Stimulated activated CD4-positive, alpha-beta T cell treated with anti-CD3 and anti-CD28 coated beads, Interleukin-4, amount 100 ng/mL, for 4 hours (primary cell): ENCODE results near the gene UNC5C.
"Not testable (repeated sequence)": the region's sequence is repeated elsewhere in the genome, so short reads cannot be mapped to it uniquely, and the experiment has no call there.

Source experiments
- DNase-seq, 2 experiments: peaks; one replicate each; pipeline ENCODE4 v3.0.0-alpha.2; 2020

UNC5C gene

GRCh38 chr4:95204267-95204844 lies 344.4 kb downstream of the UNC5C start:
- DNase-seq, result no peak

DNA sequence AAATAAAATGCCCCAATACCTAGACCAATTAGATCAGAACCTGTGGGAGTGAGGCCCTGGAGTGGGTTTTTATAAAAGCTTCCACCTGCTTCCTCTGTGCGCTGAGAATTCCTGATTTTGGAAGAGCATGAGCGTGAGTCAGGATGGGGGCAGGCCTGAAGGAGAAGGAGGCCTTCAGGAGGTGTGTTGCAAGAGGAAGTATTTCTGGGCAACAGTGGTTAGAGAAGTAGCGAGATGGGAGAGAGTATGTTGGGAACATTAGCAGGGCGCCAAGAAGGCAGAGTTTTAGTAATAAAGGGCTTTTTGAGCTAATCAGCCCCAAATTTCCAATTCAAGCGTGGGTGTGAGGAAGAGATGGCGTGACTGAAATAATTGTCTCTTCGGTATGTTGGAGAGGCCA lies 349.8 kb downstream of the UNC5C start:
- DNase-seq, result no peak

- DNase-seq, result no peak
Measured at GRCh38 chr4:95197353-95197752, 351.4 kb downstream of the UNC5C start.

DNA sequence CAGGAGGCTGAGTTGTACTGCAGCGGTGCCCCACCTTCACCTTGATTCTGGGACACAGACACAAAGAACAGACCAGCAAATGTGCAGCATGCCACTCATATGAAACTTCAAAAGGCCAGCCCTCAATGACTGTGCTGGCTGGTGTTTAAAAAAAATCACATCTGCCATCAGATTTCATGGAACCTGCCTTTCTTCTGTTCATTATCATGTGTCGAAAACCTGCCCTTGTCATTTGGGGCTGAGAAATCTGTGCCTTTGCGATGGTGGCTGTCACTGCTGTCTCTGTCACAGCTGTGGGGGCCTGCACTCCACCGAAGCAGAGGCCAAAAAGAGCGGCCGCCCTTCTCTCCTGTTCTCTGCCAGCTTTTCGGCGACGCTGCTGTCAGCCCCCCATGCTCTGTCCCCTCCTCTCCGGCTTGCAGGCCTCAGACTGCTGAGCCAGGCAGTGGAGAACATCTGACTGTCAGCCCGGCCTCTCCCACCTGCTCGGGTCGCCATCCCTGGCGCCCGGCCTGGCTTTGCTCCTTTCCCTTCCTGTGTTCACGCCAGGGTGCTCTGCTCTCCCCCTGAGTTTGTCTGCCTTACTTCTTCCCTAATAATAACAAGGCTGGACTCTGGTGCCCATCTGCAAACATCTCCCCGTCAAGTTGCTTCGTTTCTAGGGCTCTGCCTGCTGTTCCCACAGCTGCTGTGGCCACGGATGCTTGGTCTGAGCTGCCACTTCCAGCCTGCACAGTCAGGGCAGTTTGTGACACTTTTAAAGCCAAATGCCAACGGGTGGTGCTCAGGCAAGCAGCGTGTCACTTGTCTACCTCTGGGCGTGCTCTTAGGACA lies 355.2 kb downstream of the UNC5C start:
- DNase-seq, result no peak

DNA sequence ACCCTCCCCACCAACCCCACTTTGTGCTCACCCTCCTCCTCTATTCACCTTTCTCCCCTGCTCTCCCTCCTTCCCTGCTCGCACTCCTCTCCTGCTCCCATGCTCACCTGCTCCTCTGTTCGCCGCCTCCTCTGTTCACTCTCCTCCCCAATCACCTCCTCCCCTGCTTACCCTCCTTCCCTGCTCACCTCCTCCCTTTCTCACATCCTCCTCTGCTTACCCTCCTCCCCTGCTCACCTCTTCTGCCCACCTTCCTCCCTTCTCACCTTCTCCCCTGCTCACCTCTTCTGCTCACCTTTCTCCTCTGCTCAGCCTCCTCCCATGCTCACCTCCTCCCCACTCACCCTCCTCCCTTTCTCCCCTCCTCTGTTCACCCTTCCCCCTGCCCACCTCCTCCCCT lies 357.2 kb downstream of the UNC5C start:
- no peak for DNase-seq

DNA sequence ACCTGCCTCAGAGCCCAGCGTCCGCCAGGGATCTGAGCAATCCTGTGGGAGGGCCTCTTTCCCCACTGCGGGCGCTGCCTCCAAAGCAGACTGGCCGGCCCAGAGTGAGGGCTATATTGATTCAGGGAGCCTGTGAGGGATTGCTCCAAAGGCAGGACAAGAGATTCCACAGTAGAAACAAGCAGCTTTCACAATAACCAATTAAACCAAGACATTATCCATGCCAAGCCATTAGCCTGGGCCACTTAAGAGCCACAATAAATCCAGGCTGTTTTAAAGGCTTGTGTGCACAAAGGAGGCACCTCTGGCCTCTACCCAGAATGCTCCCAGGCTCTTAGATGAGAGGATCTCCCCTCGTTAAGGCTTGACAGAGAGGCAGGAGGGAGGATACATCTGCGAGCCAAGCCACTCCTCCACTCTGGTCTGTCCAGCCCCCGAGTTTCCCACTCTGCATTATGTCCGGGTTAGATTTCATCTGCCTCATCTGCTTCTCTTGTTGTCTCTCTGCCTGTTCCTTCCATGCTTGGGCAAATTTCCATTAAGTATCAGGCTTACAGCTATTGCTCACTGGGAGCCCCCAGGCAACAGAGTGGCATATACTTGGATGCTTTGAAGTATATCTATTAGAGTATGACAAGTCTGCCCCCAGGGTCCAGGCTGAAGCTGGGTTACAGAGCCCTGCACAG lies 357.9 kb downstream of the UNC5C start:
- no peak for DNase-seq

DNA sequence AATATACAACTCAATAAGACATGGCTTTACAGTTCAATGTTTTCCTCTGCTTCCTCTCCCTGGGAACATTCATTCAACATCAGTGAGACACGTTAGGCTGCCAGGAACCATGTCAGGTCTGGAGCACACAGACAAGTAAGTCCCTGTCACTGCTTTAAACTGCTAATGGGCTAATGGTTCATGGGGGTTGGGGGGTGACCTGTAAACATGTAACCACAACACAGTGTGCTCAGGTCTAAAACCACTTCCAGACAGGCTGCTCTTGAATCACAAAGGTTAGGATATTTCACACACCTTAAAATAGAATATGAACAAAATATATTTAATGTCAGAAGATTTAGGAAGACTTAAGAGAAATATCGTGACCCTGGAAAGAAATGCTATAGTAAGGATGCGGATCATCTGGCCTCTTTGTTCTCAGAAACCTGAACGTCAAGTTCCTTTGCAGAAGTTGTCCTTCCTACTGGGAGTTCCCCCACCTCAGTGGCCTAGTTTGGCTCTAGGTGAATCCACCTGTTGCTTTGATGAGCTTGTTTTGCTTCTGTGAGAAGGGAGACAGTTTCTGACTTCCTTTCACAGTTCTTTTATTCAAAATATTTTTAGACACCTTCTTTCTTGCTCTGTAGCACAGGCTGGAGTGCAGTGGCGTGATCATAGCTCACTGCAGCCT lies 359.9 kb downstream of the UNC5C start:
- DNase-seq, result no peak

- DNase-seq, result no peak
Measured at GRCh38 chr4:95186666-95187065, 362.1 kb downstream of the UNC5C start.

GRCh38 chr4:95183656-95184408 lies 364.9 kb downstream of the UNC5C start:
- no peak for DNase-seq

DNA sequence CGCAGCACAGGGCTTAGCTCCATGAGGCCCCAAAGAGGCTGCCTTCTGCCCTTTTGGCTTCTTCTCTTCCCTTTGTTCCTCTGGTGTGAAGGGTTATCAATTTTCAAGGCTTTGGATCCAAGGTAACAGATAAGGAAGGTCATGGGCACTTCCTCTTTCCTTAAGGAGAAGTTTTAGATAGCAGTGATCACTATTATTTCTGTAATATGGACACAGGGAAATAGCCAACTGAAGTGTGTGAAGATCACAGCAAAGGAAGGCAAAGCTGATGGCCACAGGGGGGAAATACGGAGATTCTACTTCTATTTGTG lies 366.8 kb downstream of the UNC5C start:
- DNase-seq, result no peak

GRCh38 chr4:95181243-95181995 lies 367.4 kb downstream of the UNC5C start:
- DNase-seq, result no peak

DNA sequence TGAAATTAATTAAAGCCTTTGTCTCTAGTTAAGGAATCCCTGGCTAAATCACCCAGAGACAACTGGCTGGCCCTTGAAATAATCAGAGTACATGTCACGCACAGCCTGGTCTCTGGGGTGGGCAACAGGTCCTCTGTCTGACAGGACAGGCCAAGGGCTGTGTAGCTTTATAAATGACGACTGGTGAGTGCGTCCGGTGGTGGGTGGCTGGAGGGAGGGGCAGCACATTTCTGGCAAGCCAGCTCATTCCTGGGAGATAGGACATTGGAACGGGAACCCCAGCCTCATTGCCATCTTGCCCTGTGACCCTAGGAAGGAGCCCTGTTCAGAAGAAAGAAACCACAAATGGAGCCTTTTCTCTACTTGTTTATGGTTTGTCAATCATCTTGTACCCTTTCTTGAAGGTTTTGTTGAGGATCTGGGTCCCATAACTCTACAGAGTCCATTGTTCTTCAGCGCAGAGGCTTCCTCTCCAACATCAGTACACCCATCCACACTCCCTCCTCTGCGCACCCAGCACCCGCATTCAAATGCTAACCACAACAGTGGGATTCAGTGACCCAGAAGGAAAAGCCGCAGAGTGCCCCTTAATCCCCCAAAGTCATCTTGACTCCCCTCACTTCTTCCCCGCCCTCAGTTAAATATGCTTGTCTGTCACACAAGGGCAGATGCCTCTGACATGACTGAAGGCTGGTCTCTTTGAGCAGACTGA lies 368.1 kb downstream of the UNC5C start:
- DNase-seq, result no peak

DNA sequence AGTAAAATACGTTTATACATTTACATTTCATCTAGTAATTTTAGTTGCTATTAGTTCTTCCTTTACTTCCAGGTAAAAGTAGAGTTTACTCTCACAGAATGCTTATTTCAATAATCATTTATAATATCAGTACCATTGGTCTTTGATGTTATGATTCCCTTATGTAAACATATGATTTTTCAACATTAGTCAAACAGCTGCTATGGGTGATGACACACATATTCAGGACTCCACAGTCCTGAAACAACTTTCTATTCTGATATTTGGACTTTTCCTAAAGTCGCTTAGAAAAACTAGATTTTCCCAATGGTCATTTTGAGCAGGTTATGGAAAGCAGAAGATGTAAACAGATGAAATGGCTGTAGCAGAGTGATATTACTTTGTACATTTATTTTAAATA lies 369.8 kb downstream of the UNC5C start:
- no peak for DNase-seq

- DNase-seq, result not testable (repeated sequence)
Measured at GRCh38 chr4:95171377-95171776, 377.4 kb downstream of the UNC5C start.

- no peak for DNase-seq
Measured at GRCh38 chr4:95170176-95170575, 378.6 kb downstream of the UNC5C start.

DNA sequence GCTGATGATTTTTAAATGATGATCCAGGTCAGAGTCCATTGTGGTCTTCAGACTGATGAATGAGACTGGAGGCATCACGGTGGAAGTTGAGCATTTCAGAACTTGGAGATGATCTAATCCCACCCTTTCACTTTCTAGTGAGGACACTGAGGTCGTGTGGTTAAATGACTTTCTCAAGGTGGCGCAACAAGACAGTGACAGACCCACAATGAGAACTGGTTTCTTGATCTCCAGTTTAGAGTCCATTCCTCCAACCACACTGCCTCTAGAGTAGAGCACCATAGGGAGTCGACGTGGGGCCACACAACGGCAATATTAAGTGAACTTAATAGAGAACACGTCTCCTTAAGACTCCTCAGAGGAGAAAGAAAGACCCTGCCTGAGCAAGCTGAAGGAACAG lies 381.0 kb downstream of the UNC5C start:
- DNase-seq, result no peak

GRCh38 chr4:95165926-95166524 lies 382.7 kb downstream of the UNC5C start:
- DNase-seq, result no peak

DNA sequence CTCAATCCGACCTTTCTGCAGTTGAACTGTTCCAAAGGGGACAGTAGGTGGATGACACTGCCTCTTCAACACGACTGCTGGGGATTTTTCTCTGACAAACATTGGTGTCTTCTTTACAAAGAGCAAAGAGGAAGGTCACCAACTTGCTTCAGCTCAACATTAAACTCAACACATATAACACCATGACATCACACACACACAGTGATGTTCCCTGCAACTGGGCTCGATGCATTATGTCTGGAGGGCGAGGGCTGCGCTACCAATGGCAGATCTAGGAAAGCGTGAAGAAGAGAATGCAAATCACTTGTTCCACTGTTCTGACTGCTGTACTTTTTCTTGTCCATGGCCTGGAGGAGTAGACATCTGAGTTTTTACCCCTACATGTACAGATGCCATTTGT lies 385.9 kb downstream of the UNC5C start:
- no peak for DNase-seq

- DNase-seq, result no peak
Measured at GRCh38 chr4:95161781-95162469, 386.8 kb downstream of the UNC5C start.

- no peak for DNase-seq
Measured at GRCh38 chr4:95159384-95159783, 389.4 kb downstream of the UNC5C start.
